Neural crest cell (in vitro differentiated cells): ENCODE data around the gene TMC1. TPM values are rescaled to one million over a fixed set of nuclear protein-coding genes. Genes with fewer than 3 reads are reported as not detected.

Experiments used
- DNase-seq: peaks from one replicate; pipeline ENCODE4 v3.0.0; 2021; ENCODE audit warnings: low read depth, mixed read lengths, low spot score
- H3K27ac Mint-ChIP-seq: one replicate; pipeline ENCODE4 v1.8.0; 2021; ENCODE audit warnings: mild to moderate bottlenecking, mixed read lengths; ENCODE audit not compliant: unreplicated experiment
- H3K27me3 Mint-ChIP-seq: 2 replicates; pipeline ENCODE4 v1.8.0; 2021; ENCODE audit warnings: low read depth, mild to moderate bottlenecking, mixed read lengths
- H3K36me3 Mint-ChIP-seq: 2 replicates; pipeline ENCODE4 v1.8.0; 2021; ENCODE audit warnings: low read depth, mild to moderate bottlenecking, mixed read lengths
- H3K4me1 Mint-ChIP-seq: 2 replicates; pipeline ENCODE4 v1.8.0; 2021; ENCODE audit warnings: mixed read lengths
- H3K4me3 Mint-ChIP-seq: one replicate; pipeline ENCODE4 v1.8.0; 2021; ENCODE audit warnings: mild to moderate bottlenecking, mixed read lengths
- H3K9me3 Mint-ChIP-seq: 2 replicates; pipeline ENCODE4 v1.8.0; 2021; ENCODE audit warnings: mixed read lengths
- total RNA-seq: library from RNA; stranded (reverse); gene quantifications from 2 replicates; pipeline ENCODE4 v1.2.1, GENCODE V29; 2021
- TF ChIP-seq, protein P1 (sequence below): fragments of 200-600 bp; sonication (generic); conservative IDR thresholded peaks from 2 replicates; pipeline ENCODE4 v1.5.0; 2021; ENCODE audit warnings: antibody characterized with exemption, mild to moderate bottlenecking

Gene TMC1
- total RNA-seq, 1 donor from 2014 or later: 0.33 TPM

GRCh38 chr9:72872718-72873117 lies 351.3 kb downstream of the TMC1 start:
- Mint-ChIP-seq H3K27ac (no peak overlapping the region), H3K4me3 (no peak overlapping the region), H3K27me3 (no peaks in the 10 kb centered on the region), H3K9me3 (peaks cover 9% of the 10 kb centered on the region), H3K36me3 (no peaks in the 10 kb centered on the region), H3K4me1 (peaks cover 4% of the 10 kb centered on the region)
- TF ChIP-seq, protein P1, sequence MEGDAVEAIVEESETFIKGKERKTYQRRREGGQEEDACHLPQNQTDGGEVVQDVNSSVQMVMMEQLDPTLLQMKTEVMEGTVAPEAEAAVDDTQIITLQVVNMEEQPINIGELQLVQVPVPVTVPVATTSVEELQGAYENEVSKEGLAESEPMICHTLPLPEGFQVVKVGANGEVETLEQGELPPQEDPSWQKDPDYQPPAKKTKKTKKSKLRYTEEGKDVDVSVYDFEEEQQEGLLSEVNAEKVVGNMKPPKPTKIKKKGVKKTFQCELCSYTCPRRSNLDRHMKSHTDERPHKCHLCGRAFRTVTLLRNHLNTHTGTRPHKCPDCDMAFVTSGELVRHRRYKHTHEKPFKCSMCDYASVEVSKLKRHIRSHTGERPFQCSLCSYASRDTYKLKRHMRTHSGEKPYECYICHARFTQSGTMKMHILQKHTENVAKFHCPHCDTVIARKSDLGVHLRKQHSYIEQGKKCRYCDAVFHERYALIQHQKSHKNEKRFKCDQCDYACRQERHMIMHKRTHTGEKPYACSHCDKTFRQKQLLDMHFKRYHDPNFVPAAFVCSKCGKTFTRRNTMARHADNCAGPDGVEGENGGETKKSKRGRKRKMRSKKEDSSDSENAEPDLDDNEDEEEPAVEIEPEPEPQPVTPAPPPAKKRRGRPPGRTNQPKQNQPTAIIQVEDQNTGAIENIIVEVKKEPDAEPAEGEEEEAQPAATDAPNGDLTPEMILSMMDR: no peak
- no peak for DNase-seq

DNA sequence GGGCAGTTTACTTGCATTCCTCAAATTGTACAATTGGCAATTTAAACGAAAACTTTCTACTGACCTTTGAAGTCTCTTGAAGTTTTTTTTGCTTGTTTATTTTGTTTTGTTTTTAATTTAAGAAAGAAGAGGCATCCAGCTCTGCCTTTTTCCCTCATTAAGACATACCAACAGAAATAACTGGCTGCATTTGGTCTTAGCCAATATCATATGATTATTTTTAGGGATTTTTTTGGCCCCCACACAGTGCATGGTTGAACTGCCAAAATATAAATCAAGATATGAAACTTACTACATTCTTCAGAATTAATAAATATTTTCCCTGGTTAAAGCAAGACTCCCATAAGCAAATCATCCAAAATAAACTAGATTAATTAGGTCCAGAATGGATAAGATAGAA lies 352.0 kb downstream of the TMC1 start:
- no peak overlapping the region for H3K4me3 Mint-ChIP-seq
- no peaks in the 10 kb centered on the region for H3K36me3 Mint-ChIP-seq

GRCh38 chr9:72874344-72874743 lies 352.9 kb downstream of the TMC1 start:
- peaks cover 14% of the 10 kb centered on the region for H3K9me3 Mint-ChIP-seq
- H3K27ac Mint-ChIP-seq: no peak overlapping the region
- H3K36me3 Mint-ChIP-seq: no peaks in the 10 kb centered on the region
- DNase-seq: no peak
- H3K4me1 Mint-ChIP-seq: peaks cover 4% of the 10 kb centered on the region
- no peak overlapping the region for H3K4me3 Mint-ChIP-seq
- H3K27me3 Mint-ChIP-seq: no peaks in the 10 kb centered on the region
- TF ChIP-seq, protein P1: no peak

More for the DNA sequence above, 352.0 kb downstream of the TMC1 start:
- no peak for DNase-seq
- no peaks in the 10 kb centered on the region for H3K27me3 Mint-ChIP-seq
- H3K9me3 Mint-ChIP-seq: peaks cover 10% of the 10 kb centered on the region
- TF ChIP-seq, protein P1: no peak
- H3K4me1 Mint-ChIP-seq: peaks cover 4% of the 10 kb centered on the region
- H3K27ac Mint-ChIP-seq: no peak overlapping the region

DNA sequence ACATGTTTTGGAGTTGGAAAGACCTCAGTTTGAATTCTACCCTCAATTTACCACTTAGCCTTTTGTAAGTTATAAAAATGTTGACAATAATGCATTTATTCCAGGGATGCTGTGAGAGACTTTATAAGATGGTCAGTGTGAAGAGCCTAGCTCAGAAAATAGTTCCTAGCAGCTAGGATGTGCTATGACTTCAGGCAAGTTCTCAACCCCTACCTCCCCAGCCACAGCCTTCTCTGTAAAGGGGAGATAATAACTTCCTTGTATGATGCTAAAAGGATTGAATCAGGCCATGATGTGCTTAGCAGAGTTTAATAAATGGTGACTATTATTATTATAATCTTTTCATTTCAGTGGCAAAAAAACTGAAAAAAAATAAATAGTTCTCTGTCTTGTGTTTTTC lies 353.8 kb downstream of the TMC1 start:
- H3K4me1 Mint-ChIP-seq: peaks cover 4% of the 10 kb centered on the region
- H3K27me3 Mint-ChIP-seq: no peaks in the 10 kb centered on the region
- TF ChIP-seq, protein P1: no peak
- no peak overlapping the region for H3K27ac Mint-ChIP-seq
- no peak overlapping the region for H3K4me3 Mint-ChIP-seq
- H3K9me3 Mint-ChIP-seq: peaks cover 17% of the 10 kb centered on the region
- no peak for DNase-seq
- no peaks in the 10 kb centered on the region for H3K36me3 Mint-ChIP-seq

GRCh38 chr9:72880821-72881220 lies 359.4 kb downstream of the TMC1 start:
- TF ChIP-seq, protein P1: no peak
- no peaks in the 10 kb centered on the region for H3K36me3 Mint-ChIP-seq
- H3K27me3 Mint-ChIP-seq: no peaks in the 10 kb centered on the region
- H3K4me3 Mint-ChIP-seq: no peak overlapping the region
- no peak for DNase-seq
- H3K9me3 Mint-ChIP-seq: peaks cover 17% of the 10 kb centered on the region
- H3K4me1 Mint-ChIP-seq: no peaks in the 10 kb centered on the region
- H3K27ac Mint-ChIP-seq: no peak overlapping the region
